Measurements from ENCODE around the gene UPK1A. TPM values are rescaled to one million over a fixed set of nuclear protein-coding genes. Genes with fewer than 3 reads are reported as not detected.

UPK1A gene
- total and polyA plus RNA-seq, 8 donors: 0.18 to 0.48 (median 0.30) TPM; not detected in 4

GRCh38 chr19:35708391-35708790 is 42.1 kb downstream of the UPK1A start:
- no peak for TF ChIP-seq CTCF (IDR thresholded peaks at IDR 0.05)
- no peak overlapping the region for H3K27ac ChIP-seq
- peak in 1 of 4 donors; percentile 49 for DNase-seq

GRCh38 chr19:35710784-35711723 is 44.7 kb downstream of the UPK1A start:
- Histone ChIP-seq H3K4me1 (peaks cover 6 to 7% of the 10 kb centered on the region in 2 donors), H3K27me3 (peaks cover 0 to 42% of the 10 kb centered on the region in 2 donors), H3K4me3 (no peak overlapping the region), H3K9me3 (no peaks in the 10 kb centered on the region), H3K36me3 (no peaks in the 10 kb centered on the region), H3K27ac (no peak overlapping the region)
- DNase-seq (no peak), ATAC-seq (no peak)
- intact Hi-C loops (cut with DNase I): no loop called here
- TF ChIP-seq CTCF (IDR thresholded peaks at IDR 0.05): no peak

More at GRCh38 chr19:35708391-35708790, 42.1 kb downstream of the UPK1A start:
- H3K27me3 ChIP-seq: peaks cover 0 to 68% of the 10 kb centered on the region in 2 donors
- H3K4me3 ChIP-seq: no peak overlapping the region
- intact Hi-C loops (cut with DNase I): no loop called here
- ATAC-seq: no peak
- no peaks in the 10 kb centered on the region for H3K4me1 ChIP-seq
- H3K36me3 ChIP-seq: no peaks in the 10 kb centered on the region
- no peaks in the 10 kb centered on the region for H3K9me3 ChIP-seq

GRCh38 chr19:35712567-35713505 is 46.5 kb downstream of the UPK1A start:
- no peak for TF ChIP-seq CTCF (IDR thresholded peaks at IDR 0.05)
- no peak for ATAC-seq
- intact Hi-C loops (cut with DNase I): no loop called here
- Histone ChIP-seq H3K4me1 (peaks cover 7 to 16% of the 10 kb centered on the region in 2 donors), H3K27me3 (peaks cover 0 to 25% of the 10 kb centered on the region in 2 donors), H3K27ac (no peak overlapping the region), H3K9me3 (no peaks in the 10 kb centered on the region), H3K36me3 (no peaks in the 10 kb centered on the region), H3K4me3 (no peak overlapping the region)
- DNase-seq: no peak

- intact Hi-C loops (cut with DNase I): no loop called here
- DNase-seq: no peak
- H3K27me3 ChIP-seq: peaks cover 0 to 19% of the 10 kb centered on the region in 2 donors
- TF ChIP-seq CTCF (IDR thresholded peaks at IDR 0.05): no peak
- peaks cover 7 to 19% of the 10 kb centered on the region in 2 donors for H3K4me1 ChIP-seq
- no peak for ATAC-seq
- H3K9me3 ChIP-seq: no peaks in the 10 kb centered on the region
- no peaks in the 10 kb centered on the region for H3K36me3 ChIP-seq
- H3K27ac ChIP-seq: no peak overlapping the region
- no peak overlapping the region for H3K4me3 ChIP-seq
Measured at GRCh38 chr19:35713506-35713850, 47.2 kb downstream of the UPK1A start.
